NCI-H82 treated with DMSO at 0.1 percent for 48 hours (cell line): ENCODE measurements around the gene RCVRN.
"Not testable (repeated sequence)": the region's sequence is repeated elsewhere in the genome, so short reads cannot be mapped to it uniquely, and the experiment has no call there.

Experiments used
- DNase-seq: peaks from one replicate; lab custom pipeline; 2025; ENCODE audit not compliant: unreplicated experiment; lab: John Stamatoyannopoulos, UW

The RCVRN gene

GRCh38 chr17:9922012-9922848, 17.2 kb upstream of the RCVRN start:
- DNase-seq, result no peak

GRCh38 chr17:9921216-9921615, 16.1 kb upstream of the RCVRN start:
- DNase-seq, result not testable (repeated sequence)

GRCh38 chr17:9918804-9919352, 13.8 kb upstream of the RCVRN start:
- DNase-seq, result peak; percentile 97

- no peak for DNase-seq
Measured at GRCh38 chr17:9918352-9918751, 13.3 kb upstream of the RCVRN start.

GRCh38 chr17:9917801-9918200, 12.7 kb upstream of the RCVRN start:
- no peak for DNase-seq

- no peak for DNase-seq
Measured at GRCh38 chr17:9917131-9917530, 12.1 kb upstream of the RCVRN start.

- no peak for DNase-seq
Measured at GRCh38 chr17:9916108-9916507, 11.0 kb upstream of the RCVRN start.

GRCh38 chr17:9913476-9913875, 8.4 kb upstream of the RCVRN start:
- no peak for DNase-seq

GRCh38 chr17:9912121-9913099, 7.3 kb upstream of the RCVRN start:
- no peak for DNase-seq

GRCh38 chr17:9911089-9911488, 6.0 kb upstream of the RCVRN start:
- no peak for DNase-seq

GRCh38 chr17:9908649-9909042, 3.6 kb upstream of the RCVRN start:
- DNase-seq, result no peak

GRCh38 chr17:9907883-9908648, 3.0 kb upstream of the RCVRN start:
- no peak for DNase-seq

GRCh38 chr17:9907131-9907530, 2.1 kb upstream of the RCVRN start:
- DNase-seq, result no peak

GRCh38 chr17:9906616-9907015, 1.5 kb upstream of the RCVRN start:
- no peak for DNase-seq

GRCh38 chr17:9905902-9906301, 831 bp upstream of the RCVRN start:
- no peak for DNase-seq

- no peak for DNase-seq
Measured at GRCh38 chr17:9904277-9905077, 594 bp downstream of the RCVRN start.

GRCh38 chr17:9902120-9902519, 3.0 kb downstream of the RCVRN start:
- DNase-seq, result no peak

- no peak for DNase-seq
Measured at GRCh38 chr17:9900784-9901183, 4.3 kb downstream of the RCVRN start.

GRCh38 chr17:9900044-9900594, 5.0 kb downstream of the RCVRN start:
- no peak for DNase-seq
